WI38 (cell line): ENCODE data around the gene CDC20.

Experiments used
- H3K4me3 ChIP-seq: 2 replicates; pipeline ENCODE4 v1.5.1; 2011; ENCODE audit warnings: low read depth, mild to moderate bottlenecking, control low read depth, low read length
- TF ChIP-seq, protein P1 (sequence below): IDR thresholded peaks from 2 replicates; pipeline ENCODE4 v1.5.1; 2012; ENCODE audit warnings: low read depth, mild to moderate bottlenecking, control low read depth, low read length

CDC20 gene

DNA sequence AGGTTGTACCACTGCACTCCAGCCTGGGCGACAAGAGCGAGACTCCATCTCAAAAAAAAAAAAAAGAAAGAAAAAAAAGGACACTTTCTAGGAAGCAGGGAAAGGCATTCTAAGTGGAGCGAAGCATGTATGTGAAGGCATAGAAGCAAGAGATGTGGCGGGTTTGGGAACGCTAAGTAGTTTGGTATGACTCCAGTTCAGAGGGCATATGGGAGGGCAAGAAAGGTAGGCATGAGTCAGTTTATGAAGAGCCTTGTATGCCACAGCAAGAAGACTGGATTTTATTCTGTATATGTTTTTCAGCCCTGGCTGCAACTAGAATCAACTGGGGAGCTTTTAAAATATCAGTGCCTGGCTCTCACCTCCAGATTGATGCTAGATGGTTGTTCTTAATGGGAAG is 13.4 kb downstream of the CDC20 start:
- H3K4me3 ChIP-seq, result no peak overlapping the region
- TF ChIP-seq, protein P1, sequence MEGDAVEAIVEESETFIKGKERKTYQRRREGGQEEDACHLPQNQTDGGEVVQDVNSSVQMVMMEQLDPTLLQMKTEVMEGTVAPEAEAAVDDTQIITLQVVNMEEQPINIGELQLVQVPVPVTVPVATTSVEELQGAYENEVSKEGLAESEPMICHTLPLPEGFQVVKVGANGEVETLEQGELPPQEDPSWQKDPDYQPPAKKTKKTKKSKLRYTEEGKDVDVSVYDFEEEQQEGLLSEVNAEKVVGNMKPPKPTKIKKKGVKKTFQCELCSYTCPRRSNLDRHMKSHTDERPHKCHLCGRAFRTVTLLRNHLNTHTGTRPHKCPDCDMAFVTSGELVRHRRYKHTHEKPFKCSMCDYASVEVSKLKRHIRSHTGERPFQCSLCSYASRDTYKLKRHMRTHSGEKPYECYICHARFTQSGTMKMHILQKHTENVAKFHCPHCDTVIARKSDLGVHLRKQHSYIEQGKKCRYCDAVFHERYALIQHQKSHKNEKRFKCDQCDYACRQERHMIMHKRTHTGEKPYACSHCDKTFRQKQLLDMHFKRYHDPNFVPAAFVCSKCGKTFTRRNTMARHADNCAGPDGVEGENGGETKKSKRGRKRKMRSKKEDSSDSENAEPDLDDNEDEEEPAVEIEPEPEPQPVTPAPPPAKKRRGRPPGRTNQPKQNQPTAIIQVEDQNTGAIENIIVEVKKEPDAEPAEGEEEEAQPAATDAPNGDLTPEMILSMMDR, result no peak

- TF ChIP-seq, protein P1, result no peak
Observed at GRCh38 chr1:43373066-43373940, 14.5 kb downstream of the CDC20 start.

DNA sequence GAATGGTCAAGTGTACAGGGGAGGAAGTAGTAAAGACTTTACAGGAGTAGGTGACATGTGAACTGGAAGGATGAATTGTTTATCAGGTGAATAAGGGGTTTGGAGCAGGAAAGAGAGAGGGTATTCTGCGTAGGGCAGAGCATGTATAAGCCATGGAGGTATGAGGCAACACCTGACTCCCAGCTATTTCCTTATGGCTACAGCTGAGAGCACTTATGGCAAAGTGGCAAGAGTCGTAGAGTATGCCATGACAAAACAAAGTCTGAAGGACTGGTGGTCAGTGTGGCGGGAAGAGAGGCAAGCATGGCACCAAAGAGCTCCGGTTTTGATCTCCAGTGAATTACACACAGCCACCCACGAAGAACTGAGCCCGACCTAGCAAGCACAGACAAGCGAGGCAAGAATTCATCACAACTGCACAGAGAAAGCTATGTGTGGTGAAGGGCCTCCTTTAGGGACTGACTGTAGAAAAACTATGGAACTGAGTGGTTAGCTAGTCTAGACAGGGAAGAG is 18.0 kb downstream of the CDC20 start:
- TF ChIP-seq, protein P1, result no peak
- no peak overlapping the region for H3K4me3 ChIP-seq

More at GRCh38 chr1:43373066-43373940, 14.5 kb downstream of the CDC20 start:
- no peak overlapping the region for H3K4me3 ChIP-seq

GRCh38 chr1:43377831-43378230 is 19.1 kb downstream of the CDC20 start:
- TF ChIP-seq, protein P1, result no peak
- H3K4me3 ChIP-seq, result no peak overlapping the region

- TF ChIP-seq, protein P1, result no peak
- H3K4me3 ChIP-seq, result no peak overlapping the region
Observed at GRCh38 chr1:43379476-43379875, 20.7 kb downstream of the CDC20 start.

- TF ChIP-seq, protein P1, result no peak
- no peak overlapping the region for H3K4me3 ChIP-seq
Observed at GRCh38 chr1:43381612-43382011, 22.8 kb downstream of the CDC20 start.
